Panc1 (cell line): ENCODE data around the gene CFAP157.

Experiments used
- CTCF ChIP-seq: fragments of 450-650 bp; IDR thresholded peaks from 2 replicates; pipeline ENCODE4 v1.5.1; 2017; ENCODE audit warnings: mild to moderate bottlenecking
- SIN3A ChIP-seq: IDR thresholded peaks from 2 replicates; pipeline ENCODE4 v1.6.1; 2012; ENCODE audit warnings: low read depth, mild to moderate bottlenecking, low read length, moderate library complexity, borderline replicate concordance; ENCODE audit not compliant: insufficient read depth

GRCh38 chr9:127698386-127698785 is 8.4 kb upstream of the CFAP157 start:
- TF ChIP-seq CTCF (no peak), SIN3A (no peak)
